ENCODE measurements around the gene TPD52L1.
A peak's percentile ranks its signal among the peaks of the same experiment; 100 is the strongest.
"Not testable (repeated sequence)": the region's sequence is repeated elsewhere in the genome, so short reads cannot be mapped to it uniquely, and the experiment has no call there.

TPD52L1 gene

DNA sequence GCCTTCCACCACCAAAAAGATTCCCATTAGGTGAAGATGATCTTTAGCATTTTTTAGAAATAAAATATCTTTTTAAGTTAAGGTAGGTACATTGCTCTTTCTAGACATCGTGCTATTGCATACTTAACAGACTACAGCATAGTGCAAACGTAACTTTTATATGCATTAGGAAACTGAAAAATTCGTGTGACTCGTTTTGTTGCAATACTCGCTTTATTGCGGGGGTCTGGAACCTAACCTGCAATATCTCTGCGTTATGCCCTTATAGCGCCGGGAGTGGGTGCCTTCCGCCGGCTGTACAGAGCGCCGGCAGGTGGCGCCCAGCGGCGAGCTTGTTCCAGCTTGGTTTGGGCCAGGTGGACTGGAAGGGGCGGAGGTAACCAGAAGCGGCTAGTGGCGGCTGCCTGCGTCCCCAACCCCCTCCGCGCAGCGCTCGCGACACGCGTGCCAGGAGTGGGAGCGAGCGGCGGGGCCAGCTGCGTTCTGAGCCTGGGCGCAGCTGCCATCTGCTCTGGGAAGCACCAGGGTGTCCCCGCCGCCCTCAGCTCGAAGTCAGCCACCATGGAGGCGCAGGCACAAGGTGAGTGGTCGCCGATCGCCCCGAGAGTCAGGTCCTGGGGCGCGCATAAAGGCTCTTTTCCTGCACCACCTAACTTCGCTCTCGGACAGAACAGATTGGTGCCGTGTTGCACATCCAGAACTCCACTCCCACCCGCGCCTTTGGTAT, at the start of gene TPD52L1:
TSS of gene TPD52L1 (plus strand) at position 383 of the 727 bp plus-strand sequence. CDS start at position 562, 179 bp downstream.
- DNase-seq (ENCODE audit: low spot score) = peak; percentile 85

- DNase-seq (ENCODE audit: low spot score) = no peak
Measured at GRCh38 chr6:125104425-125104824, 49.1 kb upstream of the TPD52L1 start.

DNA sequence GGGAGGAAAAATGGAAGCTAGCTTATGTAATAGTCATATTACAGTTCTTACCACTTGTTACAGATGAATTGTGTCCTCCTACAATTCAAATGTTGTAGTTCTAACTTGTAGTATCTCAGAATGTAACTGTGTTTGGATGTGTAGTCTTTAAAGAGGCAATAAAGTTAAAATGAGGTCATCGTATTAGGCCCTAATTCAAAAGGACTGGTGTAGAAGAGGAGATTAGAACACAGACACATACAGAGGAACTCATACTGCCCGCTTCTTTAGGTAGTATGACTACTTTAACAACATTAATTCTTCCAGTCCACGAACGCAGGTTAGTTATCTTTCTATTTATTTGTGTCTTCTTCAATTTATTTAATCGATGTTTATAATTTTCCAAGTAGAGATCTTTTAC, 46.5 kb upstream of the TPD52L1 start:
- DNase-seq (ENCODE audit: low spot score) = no peak

- no peak for DNase-seq (ENCODE audit: low spot score)
Measured at GRCh38 chr6:125107896-125108295, 45.7 kb upstream of the TPD52L1 start.

DNA sequence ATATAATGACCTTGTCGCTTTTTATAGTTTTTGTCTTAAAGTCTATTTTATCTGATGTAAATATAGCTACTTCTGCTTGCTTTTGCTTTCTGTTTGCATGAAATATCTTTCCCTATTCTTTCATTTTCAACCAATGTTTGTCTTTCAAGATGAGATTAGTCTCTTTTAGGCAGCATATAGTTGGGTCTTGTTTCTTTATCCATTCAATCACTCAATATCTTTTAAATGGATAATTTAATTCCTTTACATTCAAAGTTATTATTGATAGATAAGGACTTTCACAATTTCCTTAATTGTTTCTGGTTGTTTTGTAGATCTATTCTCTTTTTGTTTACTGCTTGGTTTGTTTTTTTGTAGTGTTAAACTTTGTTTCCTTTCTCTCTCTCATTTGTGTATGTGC, 43.5 kb upstream of the TPD52L1 start:
- no peak for DNase-seq (ENCODE audit: low spot score)

DNA sequence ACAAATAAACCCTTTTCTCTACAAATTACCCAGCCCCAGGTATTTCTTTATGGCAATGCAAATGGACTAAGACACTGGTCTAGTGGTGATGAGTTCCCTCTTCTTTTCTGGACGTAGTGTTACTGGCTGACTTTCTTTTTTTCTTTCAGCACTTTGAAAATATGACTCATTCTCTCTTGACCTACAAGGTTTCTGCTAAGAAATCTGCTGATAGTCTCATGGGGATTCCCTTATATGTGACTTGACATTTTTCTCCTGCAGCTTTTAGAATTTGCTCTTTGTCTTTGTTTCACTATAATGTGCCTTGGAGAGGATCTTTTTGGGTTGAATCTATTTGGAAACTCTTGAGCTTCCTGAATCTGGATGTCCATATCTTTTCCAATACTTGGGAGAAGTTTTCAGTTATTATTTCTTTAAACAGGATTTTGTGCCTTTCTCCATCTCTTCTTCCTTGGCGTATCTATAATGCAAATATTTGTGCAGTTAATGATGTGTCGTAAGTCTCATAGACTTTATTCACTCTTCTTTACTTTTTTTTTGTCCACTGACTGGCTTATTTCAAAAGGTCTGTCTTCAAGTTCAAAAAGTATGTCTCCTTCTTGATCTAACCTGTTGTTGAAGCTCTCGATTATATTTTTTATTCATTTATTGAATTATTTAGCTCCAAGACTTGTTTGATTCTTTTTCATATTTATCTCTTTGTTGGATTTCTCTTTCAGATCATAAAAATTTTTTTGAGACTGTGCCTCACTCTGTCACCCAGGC, 42.2 kb upstream of the TPD52L1 start:
- DNase-seq (ENCODE audit: low spot score) = no peak

GRCh38 chr6:125112934-125113333, 40.6 kb upstream of the TPD52L1 start:
- no peak for DNase-seq (ENCODE audit: low spot score)

- DNase-seq (ENCODE audit: low spot score) = peak; percentile 33
Measured at GRCh38 chr6:125114248-125114858, 39.2 kb upstream of the TPD52L1 start.

DNA sequence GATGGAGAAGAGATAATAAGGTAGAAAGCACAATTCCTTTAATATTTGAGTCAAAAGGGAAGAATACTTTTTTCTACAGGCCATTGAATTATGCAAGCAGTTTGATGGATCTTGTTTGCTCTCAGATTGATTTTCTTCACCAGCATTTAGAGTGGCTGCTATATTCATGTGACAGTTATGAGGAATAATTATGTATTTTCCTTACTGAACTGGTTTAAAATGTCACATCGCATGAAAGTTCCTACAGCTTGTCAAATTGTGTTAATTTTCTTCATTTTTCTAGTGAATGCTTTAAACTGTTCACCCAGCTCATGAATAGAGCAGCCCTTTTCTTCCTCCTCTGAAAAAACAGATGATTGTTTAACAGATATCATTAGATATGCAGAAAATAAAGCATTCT, 37.4 kb upstream of the TPD52L1 start:
- DNase-seq (ENCODE audit: low spot score) = no peak

GRCh38 chr6:125116710-125117109, 36.9 kb upstream of the TPD52L1 start:
- no peak for DNase-seq (ENCODE audit: low spot score)

GRCh38 chr6:125117818-125118217, 35.8 kb upstream of the TPD52L1 start:
- DNase-seq (ENCODE audit: low spot score) = no peak

GRCh38 chr6:125120054-125120590, 33.5 kb upstream of the TPD52L1 start:
- no peak for DNase-seq (ENCODE audit: low spot score)

- DNase-seq (ENCODE audit: low spot score) = no peak
Measured at GRCh38 chr6:125121894-125122293, 31.7 kb upstream of the TPD52L1 start.

DNA sequence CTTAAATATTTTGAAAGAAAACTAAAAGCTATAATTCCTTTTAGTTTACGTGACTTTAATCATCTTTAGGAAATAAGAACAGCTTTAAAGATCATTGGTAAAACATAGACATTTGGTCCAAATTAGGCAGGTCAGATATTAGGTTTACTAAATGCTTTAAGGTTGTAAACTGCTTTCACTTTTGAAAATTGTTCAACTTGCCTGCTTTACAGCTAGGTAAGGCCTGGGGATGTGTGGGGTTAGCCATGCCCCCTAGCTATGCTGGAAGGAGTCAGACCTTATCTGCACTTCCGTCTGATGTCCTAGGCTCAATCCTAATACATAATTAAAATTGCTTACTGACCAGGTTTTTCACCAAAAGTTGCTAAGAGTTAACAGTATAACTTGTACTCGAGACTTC, 30.5 kb upstream of the TPD52L1 start:
- DNase-seq (ENCODE audit: low spot score) = no peak

GRCh38 chr6:125123468-125124048, 30.0 kb upstream of the TPD52L1 start:
- DNase-seq (ENCODE audit: low spot score) = no peak

DNA sequence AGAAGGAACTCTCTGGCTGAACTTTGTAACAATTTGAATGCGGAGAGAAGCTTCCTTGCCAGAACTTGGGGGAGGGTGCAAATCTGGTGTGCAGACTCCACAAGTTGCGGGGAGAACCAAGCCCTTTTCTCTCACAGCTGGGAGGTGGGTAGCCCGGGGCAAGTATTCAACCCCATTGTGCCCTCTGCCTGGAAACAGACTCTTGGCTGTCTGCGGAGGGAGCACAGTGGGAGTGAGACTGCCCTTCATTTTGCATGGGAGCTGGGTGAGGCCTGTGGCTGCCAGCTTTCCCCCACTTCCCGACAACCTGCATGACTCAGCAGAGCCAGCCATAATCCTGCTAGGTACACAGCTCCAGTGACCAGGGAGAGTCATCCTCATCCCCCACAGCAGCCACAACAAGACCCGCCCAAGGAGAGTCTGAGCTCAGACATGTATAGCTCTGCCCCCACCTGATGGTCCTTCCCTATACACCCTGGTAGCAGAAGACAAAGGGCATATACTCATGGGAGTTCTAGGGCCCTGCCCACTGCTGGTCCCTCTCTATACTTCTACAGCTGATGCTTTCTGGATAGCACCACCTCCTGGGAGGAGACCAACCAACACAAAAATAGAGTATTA, 29.4 kb upstream of the TPD52L1 start:
- peak; percentile 57 for DNase-seq (ENCODE audit: low spot score)

DNA sequence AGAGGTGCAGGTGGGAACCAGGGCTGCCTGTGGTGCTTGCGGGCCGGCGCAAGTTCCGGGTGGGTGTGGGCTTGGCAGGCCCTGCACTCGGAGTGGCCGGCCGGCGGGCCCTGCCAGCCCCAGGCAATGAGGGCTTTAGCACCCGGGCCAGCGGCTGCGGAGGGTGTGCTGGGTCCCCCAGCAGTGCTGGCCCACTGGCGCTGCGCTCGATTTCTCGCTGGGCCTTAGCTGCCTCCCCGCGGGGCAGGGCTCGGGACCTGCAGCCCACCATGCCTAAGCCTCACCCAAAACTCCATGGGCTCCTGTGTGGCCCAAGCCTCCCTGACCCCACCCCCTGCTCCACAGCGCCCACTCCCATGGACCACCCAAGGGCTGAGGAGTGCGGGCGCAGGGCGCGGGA, 27.7 kb upstream of the TPD52L1 start:
- DNase-seq (ENCODE audit: low spot score) = not testable (repeated sequence)

- DNase-seq (ENCODE audit: low spot score) = no peak
Measured at GRCh38 chr6:125129354-125129753, 24.2 kb upstream of the TPD52L1 start.

DNA sequence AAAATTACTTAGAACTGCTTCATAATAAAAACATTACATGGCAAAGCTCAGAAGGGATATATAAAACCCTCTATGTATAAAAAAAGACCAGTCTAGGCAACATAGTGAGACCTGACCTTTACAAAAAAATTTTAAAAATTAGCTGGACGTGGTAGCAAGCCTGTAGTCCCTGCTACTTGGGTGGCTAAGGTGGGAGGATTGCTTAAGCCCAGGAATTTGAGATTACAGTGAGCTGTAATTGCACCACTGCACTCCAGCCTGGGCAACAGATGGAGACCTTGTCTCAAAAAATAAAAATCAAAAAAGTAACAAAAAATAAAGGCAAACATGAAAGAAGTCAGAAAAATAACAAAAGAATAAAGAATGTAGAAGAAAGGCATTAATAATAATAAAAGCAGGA, 21.5 kb upstream of the TPD52L1 start:
- DNase-seq (ENCODE audit: low spot score) = no peak

DNA sequence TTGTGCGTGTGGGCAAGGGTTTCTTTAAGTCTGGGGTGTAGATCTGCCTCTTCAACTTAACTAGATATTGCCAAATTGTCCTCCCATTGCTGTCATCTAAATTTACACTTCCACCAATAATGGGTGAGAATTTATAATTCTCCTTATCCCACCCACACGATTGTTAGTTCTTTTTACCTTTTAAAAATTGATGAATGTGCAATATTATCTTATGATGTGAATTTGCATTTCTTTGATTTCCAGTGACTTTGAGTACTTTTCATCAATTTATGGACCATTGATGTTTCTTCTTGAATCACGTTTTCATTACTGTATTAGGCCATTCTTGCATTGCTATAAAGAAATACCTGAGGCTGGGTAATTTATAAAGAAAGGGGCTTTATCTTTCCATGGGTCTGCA, 17.2 kb upstream of the TPD52L1 start:
- no peak for DNase-seq (ENCODE audit: low spot score)

- DNase-seq (ENCODE audit: low spot score) = no peak
Measured at GRCh38 chr6:125138083-125138482, 15.5 kb upstream of the TPD52L1 start.

- no peak for DNase-seq (ENCODE audit: low spot score)
Measured at GRCh38 chr6:125140808-125141207, 12.8 kb upstream of the TPD52L1 start.

Data from SW480 (cell line).